22Rv1 (cell line): ENCODE results near the gene PKMYT1.
A peak's percentile ranks its signal among the peaks of the same experiment; 100 is the strongest.

Experiments used
- H3K27ac ChIP-seq: fragments of 450-650 bp; 2 replicates; pipeline ENCODE4 v1.5.1; 2017
- ZFX ChIP-seq: fragments of 450-650 bp; IDR thresholded peaks from 2 replicates; pipeline ENCODE4 v1.6.1; 2017; ENCODE audit warnings: antibody characterized with exemption, borderline replicate concordance
- TF ChIP-seq, protein P1 (sequence below): fragments of 450-650 bp; IDR thresholded peaks from 2 replicates; pipeline ENCODE4 v1.5.1; 2017; ENCODE audit warnings: mild to moderate bottlenecking

Gene PKMYT1

GRCh38 chr16:2927010-2927646 lies 53.1 kb downstream of the PKMYT1 start:
- TF ChIP-seq, protein P1, sequence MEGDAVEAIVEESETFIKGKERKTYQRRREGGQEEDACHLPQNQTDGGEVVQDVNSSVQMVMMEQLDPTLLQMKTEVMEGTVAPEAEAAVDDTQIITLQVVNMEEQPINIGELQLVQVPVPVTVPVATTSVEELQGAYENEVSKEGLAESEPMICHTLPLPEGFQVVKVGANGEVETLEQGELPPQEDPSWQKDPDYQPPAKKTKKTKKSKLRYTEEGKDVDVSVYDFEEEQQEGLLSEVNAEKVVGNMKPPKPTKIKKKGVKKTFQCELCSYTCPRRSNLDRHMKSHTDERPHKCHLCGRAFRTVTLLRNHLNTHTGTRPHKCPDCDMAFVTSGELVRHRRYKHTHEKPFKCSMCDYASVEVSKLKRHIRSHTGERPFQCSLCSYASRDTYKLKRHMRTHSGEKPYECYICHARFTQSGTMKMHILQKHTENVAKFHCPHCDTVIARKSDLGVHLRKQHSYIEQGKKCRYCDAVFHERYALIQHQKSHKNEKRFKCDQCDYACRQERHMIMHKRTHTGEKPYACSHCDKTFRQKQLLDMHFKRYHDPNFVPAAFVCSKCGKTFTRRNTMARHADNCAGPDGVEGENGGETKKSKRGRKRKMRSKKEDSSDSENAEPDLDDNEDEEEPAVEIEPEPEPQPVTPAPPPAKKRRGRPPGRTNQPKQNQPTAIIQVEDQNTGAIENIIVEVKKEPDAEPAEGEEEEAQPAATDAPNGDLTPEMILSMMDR, result peak; percentile 96
- TF ChIP-seq ZFX, result no peak
- H3K27ac ChIP-seq, result 0 out of 2 replicates have a peak overlapping the region, but pooled peaks have one; percentile 15

DNA sequence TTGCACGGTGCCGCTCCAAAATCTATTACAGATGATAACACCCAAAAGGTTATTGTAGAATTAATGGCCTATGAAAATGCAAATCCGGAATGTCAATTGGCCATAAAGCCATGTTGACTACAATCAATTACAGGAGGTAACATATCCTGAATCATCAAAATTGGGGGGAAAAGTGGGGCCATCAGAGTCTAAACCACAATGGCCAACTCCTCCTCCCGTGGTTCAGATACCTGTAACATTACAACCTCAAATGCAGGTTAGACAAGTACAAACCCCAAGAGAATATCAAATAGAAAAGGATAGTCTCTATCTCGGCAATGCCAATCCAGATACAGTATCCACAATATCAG lies 53.6 kb downstream of the PKMYT1 start:
- H3K27ac ChIP-seq, result 0 out of 2 replicates have a peak overlapping the region, but pooled peaks have one; percentile 15
- TF ChIP-seq, protein P1, result no peak
- no peak for TF ChIP-seq ZFX

DNA sequence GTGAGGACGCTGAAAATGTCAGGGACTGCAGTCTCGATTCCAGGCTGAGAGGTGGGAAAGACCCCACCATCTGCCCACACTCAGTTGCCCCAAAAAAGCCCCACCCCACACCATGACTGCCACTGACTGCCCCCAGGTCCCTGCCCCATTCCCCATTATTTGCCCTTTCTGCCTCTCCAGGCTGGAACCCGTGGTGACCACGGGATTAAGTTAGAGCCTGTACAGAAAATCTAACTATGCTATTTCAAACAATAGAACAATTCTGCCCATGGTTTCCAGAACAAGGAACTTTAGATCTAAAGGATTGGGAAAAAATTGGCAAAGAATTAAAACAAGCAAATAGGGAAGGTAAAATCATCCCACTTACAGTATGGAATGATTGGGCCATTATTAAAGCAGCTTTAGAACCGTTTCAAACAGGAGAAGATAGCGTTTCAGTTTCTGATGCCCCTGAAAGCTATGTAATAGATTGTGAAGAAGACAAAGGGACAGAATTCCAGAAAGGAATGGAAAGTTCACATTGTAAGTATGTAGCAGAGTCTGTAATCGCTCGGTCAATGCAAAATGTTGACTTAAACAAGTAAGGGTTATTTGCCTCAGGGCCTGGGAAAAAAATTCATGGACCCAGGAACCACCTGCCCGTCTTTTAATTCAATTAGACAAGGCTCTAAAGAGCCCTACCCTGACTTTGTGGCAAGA lies 54.1 kb downstream of the PKMYT1 start:
- TF ChIP-seq, protein P1, result no peak
- TF ChIP-seq ZFX, result no peak
- 0 out of 2 replicates have a peak overlapping the region, but pooled peaks have one; percentile 15 for H3K27ac ChIP-seq

GRCh38 chr16:2924901-2925755 lies 55.1 kb downstream of the PKMYT1 start:
- TF ChIP-seq, protein P1, result no peak
- TF ChIP-seq ZFX, result no peak
- H3K27ac ChIP-seq, result no peak overlapping the region

- no peak overlapping the region for H3K27ac ChIP-seq
- TF ChIP-seq, protein P1, result no peak
- no peak for TF ChIP-seq ZFX
These were observed 56.8 kb downstream of the PKMYT1 start for GRCh38 chr16:2923481-2923880.
